Measurements from ENCODE around the gene SLC26A1.

DNA sequence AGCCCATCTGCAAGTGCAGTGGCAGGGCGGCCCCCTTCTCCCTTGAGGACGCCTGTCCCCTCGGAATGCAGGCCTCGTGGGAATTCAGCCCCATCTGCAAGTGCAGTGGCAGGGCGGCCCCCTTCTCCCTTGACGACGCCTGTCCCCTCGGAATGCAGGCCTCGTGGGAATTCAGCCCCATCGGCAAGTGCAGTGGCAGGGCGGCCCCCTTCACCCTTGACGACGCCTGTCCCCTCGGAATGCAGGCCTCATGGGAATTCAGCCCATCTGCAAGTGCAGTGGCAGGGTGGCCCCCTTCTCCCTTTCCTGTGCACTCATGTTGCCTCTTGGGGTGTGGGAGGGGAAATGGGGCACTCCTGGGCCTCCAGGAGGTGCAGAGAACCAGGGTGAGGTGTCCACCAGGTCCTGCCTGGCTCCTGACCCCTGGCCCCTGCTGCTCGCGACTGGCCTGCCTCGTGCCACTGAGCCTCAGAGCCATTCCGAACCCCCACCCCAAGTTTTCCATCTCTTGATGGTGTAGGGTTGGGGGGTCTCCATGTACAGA is 6.8 kb upstream of the SLC26A1 start:
- TF ChIP-seq, protein P1, sequence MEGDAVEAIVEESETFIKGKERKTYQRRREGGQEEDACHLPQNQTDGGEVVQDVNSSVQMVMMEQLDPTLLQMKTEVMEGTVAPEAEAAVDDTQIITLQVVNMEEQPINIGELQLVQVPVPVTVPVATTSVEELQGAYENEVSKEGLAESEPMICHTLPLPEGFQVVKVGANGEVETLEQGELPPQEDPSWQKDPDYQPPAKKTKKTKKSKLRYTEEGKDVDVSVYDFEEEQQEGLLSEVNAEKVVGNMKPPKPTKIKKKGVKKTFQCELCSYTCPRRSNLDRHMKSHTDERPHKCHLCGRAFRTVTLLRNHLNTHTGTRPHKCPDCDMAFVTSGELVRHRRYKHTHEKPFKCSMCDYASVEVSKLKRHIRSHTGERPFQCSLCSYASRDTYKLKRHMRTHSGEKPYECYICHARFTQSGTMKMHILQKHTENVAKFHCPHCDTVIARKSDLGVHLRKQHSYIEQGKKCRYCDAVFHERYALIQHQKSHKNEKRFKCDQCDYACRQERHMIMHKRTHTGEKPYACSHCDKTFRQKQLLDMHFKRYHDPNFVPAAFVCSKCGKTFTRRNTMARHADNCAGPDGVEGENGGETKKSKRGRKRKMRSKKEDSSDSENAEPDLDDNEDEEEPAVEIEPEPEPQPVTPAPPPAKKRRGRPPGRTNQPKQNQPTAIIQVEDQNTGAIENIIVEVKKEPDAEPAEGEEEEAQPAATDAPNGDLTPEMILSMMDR (optimal IDR thresholded peaks at IDR 0.05 in 1 of 3, IDR thresholded peaks at IDR 0.05 in 1 of 3, conservative IDR thresholded peaks at IDR 0.05 in 1 of 3; ENCODE audit: extremely low read depth in 1 of 3, insufficient read depth in 2 of 3, low read length in 3 of 3), result no peak
- TF ChIP-seq EZH2 (IDR thresholded peaks at IDR 0.05; ENCODE audit: low read length), result no peak
